Activated CD8-positive, alpha-beta T cell treated with anti-CD3 and anti-CD28 coated beads, Interleukin-2, amount 10 ng/mL, durations not matched to agents 7 days and 5 days (primary cell): ENCODE measurements around the gene SIL1. TPM values are rescaled to one million over a fixed set of nuclear protein-coding genes. Genes with fewer than 3 reads are reported as not detected.

Experiments
- ATAC-seq: fragments of 150-1000 bp; cut with Tn5 transposase; one replicate; pipeline ENCODE4 v1.10.0; 2021; ENCODE audit warnings: moderate library complexity
- CTCF ChIA-PET: fragments of 350-600 bp; sonication (Branson Sonifier 250); formaldehyde crosslinking; loops from one replicate; lab custom pipeline; 2021; ENCODE audit warnings: antibody characterized with exemption; lab: Charles Lee
- POLR2A ChIA-PET: fragments of 350-600 bp; sonication (Branson Sonifier 250); formaldehyde crosslinking; loops from one replicate; lab custom pipeline; 2021; ENCODE audit warnings: antibody characterized with exemption; lab: Charles Lee
- DNase-seq: peaks from one replicate; pipeline ENCODE4 v3.0.0-alpha.2; 2020
- H3K27ac Mint-ChIP-seq: one replicate; pipeline ENCODE4 v1.8.0; 2021; ENCODE audit warnings: mild to moderate bottlenecking, mixed read lengths
- H3K27me3 Mint-ChIP-seq: one replicate; pipeline ENCODE4 v1.8.0; 2021; ENCODE audit warnings: low read depth, mixed read lengths
- H3K36me3 Mint-ChIP-seq: one replicate; pipeline ENCODE4 v1.8.0; 2021; ENCODE audit warnings: low read depth, mixed read lengths
- H3K4me1 Mint-ChIP-seq: one replicate; pipeline ENCODE4 v1.8.0; 2021; ENCODE audit warnings: low read depth, mixed read lengths
- H3K4me3 Mint-ChIP-seq: one replicate; pipeline ENCODE4 v1.8.0; 2021; ENCODE audit warnings: mild to moderate bottlenecking, mixed read lengths
- H3K9me3 Mint-ChIP-seq: one replicate; pipeline ENCODE4 v1.8.0; 2022; ENCODE audit warnings: mixed read lengths; ENCODE audit not compliant: insufficient read depth
- total RNA-seq, 2 experiments: library from RNA; stranded (reverse); gene quantifications; one replicate each; pipeline ENCODE4 v1.2.3, GENCODE V29; 2021

The SIL1 gene
- total RNA-seq, 2 experiments from 2014 or later, result 15.6 to 18.2 TPM

DNA sequence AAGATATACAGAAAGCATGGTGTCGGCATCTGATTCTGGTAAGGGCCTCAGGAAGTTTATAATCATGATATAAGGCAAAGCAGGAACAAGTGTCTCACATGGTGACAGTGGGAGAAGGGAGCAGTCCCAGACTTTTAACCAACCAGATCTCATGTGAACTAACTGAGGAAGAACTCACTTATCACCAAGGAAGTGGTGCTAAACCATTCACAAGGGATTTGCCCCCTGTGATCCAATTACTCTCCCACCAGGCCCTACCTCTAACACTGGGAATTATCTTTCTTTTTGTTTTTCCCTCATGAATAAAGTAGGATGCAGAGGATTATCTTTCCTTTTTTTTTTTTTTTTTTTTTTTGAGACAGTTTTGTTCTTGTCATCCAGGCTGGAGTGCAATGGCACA is 199.6 kb downstream of the SIL1 start:
- no peaks in the 10 kb centered on the region for H3K27me3 Mint-ChIP-seq
- H3K4me3 Mint-ChIP-seq, result no peak overlapping the region
- no peak for ATAC-seq
- no peak for DNase-seq
- H3K4me1 Mint-ChIP-seq, result no peaks in the 10 kb centered on the region
- peaks cover 5% of the 10 kb centered on the region for H3K36me3 Mint-ChIP-seq
- CTCF ChIA-PET, result no interaction called here
- H3K27ac Mint-ChIP-seq, result no peak overlapping the region
- POLR2A ChIA-PET, result no interaction called here
- no peaks in the 10 kb centered on the region for H3K9me3 Mint-ChIP-seq

DNA sequence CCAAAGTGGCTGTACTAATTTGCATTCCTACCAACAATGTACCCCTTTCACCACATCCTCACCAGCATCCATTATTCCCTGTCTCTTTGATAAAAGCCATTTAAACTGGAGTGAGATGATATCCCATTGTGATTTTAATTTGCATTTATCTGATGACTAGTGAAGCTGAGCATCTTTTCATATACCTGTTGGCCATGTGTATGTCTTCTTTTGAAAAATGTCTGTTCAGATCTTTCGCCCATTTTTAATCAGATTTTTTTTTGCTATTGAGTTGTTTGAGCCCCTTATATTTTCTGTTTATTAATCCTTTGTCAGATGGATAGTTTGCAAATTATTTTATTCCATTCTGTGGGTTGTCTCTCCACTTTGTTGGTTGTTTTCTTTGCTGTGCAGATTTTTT is 202.0 kb downstream of the SIL1 start:
- Mint-ChIP-seq H3K27me3 (no peaks in the 10 kb centered on the region), H3K36me3 (peaks cover 5% of the 10 kb centered on the region), H3K9me3 (no peaks in the 10 kb centered on the region), H3K27ac (no peak overlapping the region), H3K4me3 (no peak overlapping the region), H3K4me1 (no peaks in the 10 kb centered on the region)
- POLR2A ChIA-PET, result no interaction called here
- CTCF ChIA-PET, result no interaction called here
- DNase-seq (no peak), ATAC-seq (no peak)

- no peak for DNase-seq
- Mint-ChIP-seq H3K4me3 (no peak overlapping the region), H3K27me3 (no peaks in the 10 kb centered on the region), H3K9me3 (no peaks in the 10 kb centered on the region), H3K4me1 (no peaks in the 10 kb centered on the region), H3K36me3 (peaks cover 2% of the 10 kb centered on the region), H3K27ac (no peak overlapping the region)
- ChIA-PET CTCF (no interaction called here), POLR2A (no interaction called here)
- no peak for ATAC-seq
Observed at GRCh38 chr5:138990986-138991590, 207.1 kb downstream of the SIL1 start.

DNA sequence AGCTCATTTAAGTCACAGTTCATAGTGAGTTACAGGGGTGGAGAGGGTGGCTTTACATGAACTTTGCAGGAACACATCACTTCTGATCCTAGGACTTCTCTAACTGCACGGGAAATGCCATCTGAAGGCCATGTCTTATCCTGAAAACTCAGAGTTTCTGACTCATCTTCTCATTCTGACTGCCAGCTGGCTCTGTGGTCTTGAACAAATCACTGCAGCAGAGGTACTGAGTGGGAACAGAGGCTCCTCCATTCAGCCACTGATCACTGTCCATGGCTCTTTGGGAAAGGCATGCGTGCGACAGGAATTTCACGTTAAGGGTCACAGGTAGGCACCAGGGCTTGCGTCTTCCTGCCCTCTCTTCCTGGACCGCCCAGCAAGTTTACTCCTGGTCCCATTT is 208.4 kb downstream of the SIL1 start:
- no peak for ATAC-seq
- Mint-ChIP-seq H3K27ac (no peak overlapping the region), H3K27me3 (no peaks in the 10 kb centered on the region), H3K4me3 (no peak overlapping the region), H3K4me1 (peaks cover 7% of the 10 kb centered on the region), H3K36me3 (no peaks in the 10 kb centered on the region), H3K9me3 (no peaks in the 10 kb centered on the region)
- POLR2A ChIA-PET, result no interaction called here
- no peak for DNase-seq
- CTCF ChIA-PET, result interaction anchor here (1.2 kb wide), 1 partner anchor 12 kb away, joined by 3 read pairs; no protein-coding TSS in a partner anchor

DNA sequence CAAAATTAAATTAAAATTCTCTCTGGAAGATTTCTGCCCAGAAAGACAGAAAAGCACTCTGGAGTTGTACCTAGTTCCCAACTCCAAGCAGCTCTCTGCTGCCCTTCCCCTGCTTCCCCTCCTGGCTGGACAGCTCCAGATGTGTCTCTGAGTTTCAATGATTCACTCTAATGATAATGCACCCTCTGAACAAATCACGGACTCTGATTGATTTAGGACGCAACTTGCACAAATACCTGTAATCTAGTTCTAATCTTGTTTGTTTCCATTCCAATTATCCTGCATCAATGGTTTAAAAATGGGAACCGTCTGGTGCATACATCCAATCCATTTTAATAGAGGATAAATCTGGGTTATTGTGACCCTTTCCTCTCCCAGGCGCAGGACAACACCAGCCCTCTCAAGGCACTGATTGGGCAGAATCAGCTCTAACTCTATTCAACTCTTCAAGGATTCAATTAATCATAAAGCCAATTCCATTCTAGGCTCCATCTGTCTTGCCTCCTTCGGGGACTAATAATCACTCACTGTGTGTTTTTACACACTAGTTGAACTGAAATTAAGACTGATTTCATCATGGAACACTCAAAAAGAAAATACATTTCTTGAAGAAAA is 211.9 kb downstream of the SIL1 start:
- H3K36me3 Mint-ChIP-seq, result peaks cover 2% of the 10 kb centered on the region
- H3K4me1 Mint-ChIP-seq, result peaks cover 31% of the 10 kb centered on the region
- no peaks in the 10 kb centered on the region for H3K27me3 Mint-ChIP-seq
- H3K4me3 Mint-ChIP-seq, result no peak overlapping the region
- no peaks in the 10 kb centered on the region for H3K9me3 Mint-ChIP-seq
- DNase-seq (no peak), ATAC-seq (no peak)
- H3K27ac Mint-ChIP-seq, result no peak overlapping the region
- CTCF ChIA-PET, result no interaction called here
- POLR2A ChIA-PET, result no interaction called here

DNA sequence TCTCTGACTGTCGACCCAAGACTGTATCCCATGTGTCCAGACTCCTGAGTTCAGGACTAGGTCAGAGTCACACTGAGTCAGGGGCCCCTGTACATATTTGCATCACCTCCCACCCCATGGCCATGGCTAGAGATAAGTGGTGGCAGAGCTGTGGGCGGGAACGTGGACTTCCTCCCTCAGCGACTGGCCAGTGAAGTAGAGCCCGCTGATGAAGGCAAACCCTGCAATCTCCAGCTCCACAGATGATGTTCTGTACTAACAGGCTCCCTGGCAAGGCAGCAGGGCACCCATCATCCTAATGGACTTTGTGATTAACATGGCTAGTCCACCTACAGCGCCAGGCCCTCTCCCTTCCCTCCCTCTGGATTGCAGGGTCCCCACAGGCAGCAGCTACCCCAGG is 212.5 kb downstream of the SIL1 start:
- Mint-ChIP-seq H3K27me3 (no peaks in the 10 kb centered on the region), H3K36me3 (peaks cover 2% of the 10 kb centered on the region), H3K4me1 (peaks cover 37% of the 10 kb centered on the region), H3K4me3 (no peak overlapping the region), H3K27ac (no peak overlapping the region), H3K9me3 (no peaks in the 10 kb centered on the region)
- no peak for ATAC-seq
- ChIA-PET POLR2A (no interaction called here), CTCF (no interaction called here)
- no peak for DNase-seq

GRCh38 chr5:138985256-138985655 is 212.9 kb downstream of the SIL1 start:
- no peaks in the 10 kb centered on the region for H3K27me3 Mint-ChIP-seq
- no peak overlapping the region for H3K4me3 Mint-ChIP-seq
- H3K27ac Mint-ChIP-seq, result no peak overlapping the region
- ATAC-seq, result no peak
- ChIA-PET POLR2A (no interaction called here), CTCF (no interaction called here)
- H3K36me3 Mint-ChIP-seq, result peaks cover 4% of the 10 kb centered on the region
- no peaks in the 10 kb centered on the region for H3K9me3 Mint-ChIP-seq
- DNase-seq, result no peak
- H3K4me1 Mint-ChIP-seq, result peaks cover 42% of the 10 kb centered on the region

DNA sequence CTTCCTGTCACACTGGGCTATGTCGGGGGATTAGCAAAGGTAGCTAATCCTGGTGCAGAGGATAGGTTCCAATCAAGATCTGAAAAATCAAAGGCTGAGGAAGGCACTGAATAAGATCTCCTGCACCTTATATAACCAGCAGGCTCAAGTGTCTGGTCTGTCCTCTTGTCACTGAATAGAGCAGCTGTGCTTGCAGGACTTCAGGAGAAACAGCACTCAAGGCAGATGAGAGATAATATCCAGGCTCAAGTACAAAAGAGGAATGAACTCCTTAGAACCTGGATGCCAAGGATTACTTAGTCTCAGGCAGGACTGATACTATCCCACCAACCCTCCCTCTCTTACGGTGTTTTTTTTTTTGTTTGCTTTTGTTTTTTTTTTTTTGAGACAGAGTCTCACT is 214.2 kb downstream of the SIL1 start:
- Mint-ChIP-seq H3K27ac (no peak overlapping the region), H3K9me3 (no peaks in the 10 kb centered on the region), H3K36me3 (peaks cover 7% of the 10 kb centered on the region), H3K27me3 (no peaks in the 10 kb centered on the region), H3K4me1 (peaks cover 54% of the 10 kb centered on the region), H3K4me3 (no peak overlapping the region)
- ATAC-seq, result no peak
- ChIA-PET POLR2A (no interaction called here), CTCF (interaction anchor here (0.6 kb wide), 1 partner anchor 215 kb away, joined by 3 read pairs; no protein-coding TSS in a partner anchor)
- DNase-seq, result no peak

- CTCF ChIA-PET, result interaction anchor here (1.1 kb wide), 1 partner anchor 10 kb away, joined by 3 read pairs; no protein-coding TSS in a partner anchor
- peak; percentile 48 for ATAC-seq
- Mint-ChIP-seq H3K27ac (peak overlapping the region; percentile 53), H3K9me3 (no peaks in the 10 kb centered on the region), H3K27me3 (no peaks in the 10 kb centered on the region), H3K4me1 (peaks cover 71% of the 10 kb centered on the region), H3K36me3 (peaks cover 10% of the 10 kb centered on the region), H3K4me3 (no peak overlapping the region)
- POLR2A ChIA-PET, result no interaction called here
- peak; percentile 62 for DNase-seq
Observed at GRCh38 chr5:138981586-138981985, 216.6 kb downstream of the SIL1 start.

GRCh38 chr5:138981131-138981530 is 217.0 kb downstream of the SIL1 start:
- ChIA-PET CTCF (interaction anchor here (1.1 kb wide), 1 partner anchor 9 kb away, joined by 3 read pairs; no protein-coding TSS in a partner anchor), POLR2A (no interaction called here)
- Mint-ChIP-seq H3K27me3 (no peaks in the 10 kb centered on the region), H3K4me3 (no peak overlapping the region), H3K36me3 (peaks cover 10% of the 10 kb centered on the region), H3K9me3 (no peaks in the 10 kb centered on the region), H3K27ac (no peak overlapping the region), H3K4me1 (peaks cover 71% of the 10 kb centered on the region)
- ATAC-seq, result no peak
- DNase-seq, result no peak

DNA sequence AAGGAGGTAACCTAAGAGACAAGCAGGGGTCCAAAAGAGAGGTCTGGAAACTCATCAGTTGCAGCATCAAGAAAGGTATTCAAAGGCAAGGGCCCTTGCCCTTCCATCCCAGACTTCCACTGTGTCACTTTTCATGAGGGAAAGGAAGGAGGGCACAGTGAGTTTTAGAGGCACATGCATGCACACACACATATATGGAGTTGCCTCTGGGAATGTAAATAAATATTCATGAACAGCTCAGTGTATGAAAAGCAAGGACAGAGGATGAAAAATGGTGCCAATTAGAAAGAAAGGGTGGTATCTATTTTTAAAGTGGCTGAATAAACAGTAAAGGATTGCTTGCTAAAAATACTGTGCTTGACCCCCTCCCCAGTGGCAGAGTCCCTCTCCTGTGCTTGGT is 217.7 kb downstream of the SIL1 start:
- no peak for DNase-seq
- no peaks in the 10 kb centered on the region for H3K27me3 Mint-ChIP-seq
- H3K36me3 Mint-ChIP-seq, result peaks cover 10% of the 10 kb centered on the region
- ATAC-seq, result no peak
- ChIA-PET CTCF (interaction anchor here (1.1 kb wide), 1 partner anchor 9 kb away, joined by 3 read pairs; no protein-coding TSS in a partner anchor), POLR2A (no interaction called here)
- peak overlapping the region; percentile 20 for H3K4me3 Mint-ChIP-seq
- no peaks in the 10 kb centered on the region for H3K9me3 Mint-ChIP-seq
- H3K27ac Mint-ChIP-seq, result peak overlapping the region; percentile 92
- H3K4me1 Mint-ChIP-seq, result peaks cover 78% of the 10 kb centered on the region

- no peaks in the 10 kb centered on the region for H3K9me3 Mint-ChIP-seq
- peak overlapping the region; percentile 20 for H3K4me3 Mint-ChIP-seq
- H3K27ac Mint-ChIP-seq, result peak overlapping the region; percentile 92
- ATAC-seq (peak; percentile 83), DNase-seq (peak; percentile 75)
- H3K27me3 Mint-ChIP-seq, result no peaks in the 10 kb centered on the region
- POLR2A ChIA-PET, result no interaction called here
- H3K4me1 Mint-ChIP-seq, result peaks cover 77% of the 10 kb centered on the region
- CTCF ChIA-PET, result interaction anchor here (1.2 kb wide), 1 partner anchor 25 kb away, joined by 3 read pairs; no protein-coding TSS in a partner anchor
- peaks cover 10% of the 10 kb centered on the region for H3K36me3 Mint-ChIP-seq
Observed at GRCh38 chr5:138979684-138980280, 218.4 kb downstream of the SIL1 start.
